Islet of Langerhans (tissue), 1 donor: ENCODE data around the gene SLC5A10.
"Not testable (repeated sequence)": the region's sequence is repeated elsewhere in the genome, so short reads cannot be mapped to it uniquely, and the experiment has no call there.

Experiments
- FAIRE-seq: peaks from one replicate; lab custom pipeline; 2011; peaks lifted over from hg19 to GRCh38; lab: Jason Lieb, UNC

Gene SLC5A10

DNA sequence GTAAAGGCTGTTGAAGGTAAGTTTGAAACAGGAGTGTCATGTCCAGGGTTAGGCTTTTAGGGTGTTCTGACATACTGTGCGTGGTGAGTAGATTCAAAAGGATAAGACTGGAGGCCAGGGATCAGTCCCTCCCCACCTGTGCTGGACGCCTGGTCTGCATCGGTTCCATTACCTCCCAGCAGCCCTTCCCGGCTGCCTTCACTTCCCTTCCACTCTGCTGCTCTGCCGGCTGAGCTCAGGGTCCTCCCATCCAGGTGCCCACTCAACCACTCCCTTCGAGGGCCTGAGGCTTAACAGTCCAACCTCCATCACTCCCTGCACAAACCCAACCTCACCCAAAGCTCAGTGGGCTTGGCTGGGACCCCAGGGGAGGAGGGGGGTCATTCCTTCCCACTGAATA lies 4.1 kb upstream of the SLC5A10 start:
- FAIRE-seq = no peak

DNA sequence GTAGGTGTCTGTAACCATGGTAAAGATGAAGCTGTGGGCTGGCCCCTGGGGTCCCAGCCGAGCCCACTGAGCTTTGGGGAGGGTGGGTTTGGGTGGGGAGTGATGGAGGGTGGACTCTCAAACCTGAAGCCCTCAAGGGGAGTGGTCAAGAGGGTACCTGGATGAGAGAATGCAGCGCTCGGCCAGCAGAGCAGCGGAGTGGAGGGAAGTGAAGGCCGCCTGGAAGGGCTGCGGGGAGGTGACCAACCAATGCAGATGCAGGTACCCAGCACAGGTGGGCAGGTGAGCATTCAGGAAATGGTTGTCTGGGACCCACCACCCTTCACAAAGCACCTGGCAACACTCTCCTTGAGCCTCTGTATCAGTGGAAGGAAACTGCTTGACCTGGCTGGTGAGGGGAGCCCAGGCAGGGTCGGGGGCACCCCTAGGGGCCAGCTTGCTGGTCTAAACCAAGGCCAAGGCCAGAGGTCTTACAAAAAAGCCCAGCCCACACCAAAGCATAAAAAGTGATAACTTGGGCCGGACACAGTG lies 3.4 kb upstream of the SLC5A10 start:
- no peak for FAIRE-seq

DNA sequence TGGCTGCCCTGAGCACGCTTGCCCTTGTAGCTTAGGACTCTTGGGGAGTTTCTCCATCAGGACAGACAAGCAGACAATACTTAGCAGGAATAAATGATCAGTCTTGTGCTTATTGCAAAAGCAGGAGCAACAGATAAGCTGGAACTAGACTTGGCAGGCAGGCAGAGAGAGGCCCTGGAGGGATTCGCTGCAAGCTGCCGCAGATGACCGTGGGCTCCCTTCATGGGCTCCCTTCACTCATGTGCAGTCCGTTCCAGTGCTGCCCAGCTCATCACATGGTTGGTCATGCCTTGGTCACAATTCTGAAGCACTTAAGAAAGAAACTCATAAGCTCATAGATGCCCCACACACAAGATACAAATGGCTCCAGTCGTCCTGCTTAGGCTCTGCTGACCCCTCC lies 2.4 kb upstream of the SLC5A10 start:
- FAIRE-seq = no peak

DNA sequence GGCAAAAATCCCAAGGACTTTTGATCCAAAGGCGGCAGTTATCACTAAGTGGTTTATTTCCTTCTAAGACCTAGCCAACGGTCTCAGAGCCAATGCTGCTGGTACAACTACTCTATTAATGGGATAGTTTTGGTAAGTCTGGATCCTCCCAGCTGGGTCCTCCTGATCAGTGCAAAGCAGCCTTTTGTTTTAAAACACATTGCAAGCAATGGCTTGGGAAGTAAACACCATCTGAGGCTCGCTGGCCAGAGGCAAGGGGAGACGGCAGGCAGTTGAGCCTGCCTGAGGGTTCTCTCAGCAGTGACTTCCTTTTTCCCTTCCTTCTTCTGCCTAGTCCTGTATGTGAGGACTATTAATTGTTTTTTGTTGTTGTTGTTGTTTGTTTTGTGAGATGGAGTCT lies 1.6 kb upstream of the SLC5A10 start:
- no peak for FAIRE-seq

DNA sequence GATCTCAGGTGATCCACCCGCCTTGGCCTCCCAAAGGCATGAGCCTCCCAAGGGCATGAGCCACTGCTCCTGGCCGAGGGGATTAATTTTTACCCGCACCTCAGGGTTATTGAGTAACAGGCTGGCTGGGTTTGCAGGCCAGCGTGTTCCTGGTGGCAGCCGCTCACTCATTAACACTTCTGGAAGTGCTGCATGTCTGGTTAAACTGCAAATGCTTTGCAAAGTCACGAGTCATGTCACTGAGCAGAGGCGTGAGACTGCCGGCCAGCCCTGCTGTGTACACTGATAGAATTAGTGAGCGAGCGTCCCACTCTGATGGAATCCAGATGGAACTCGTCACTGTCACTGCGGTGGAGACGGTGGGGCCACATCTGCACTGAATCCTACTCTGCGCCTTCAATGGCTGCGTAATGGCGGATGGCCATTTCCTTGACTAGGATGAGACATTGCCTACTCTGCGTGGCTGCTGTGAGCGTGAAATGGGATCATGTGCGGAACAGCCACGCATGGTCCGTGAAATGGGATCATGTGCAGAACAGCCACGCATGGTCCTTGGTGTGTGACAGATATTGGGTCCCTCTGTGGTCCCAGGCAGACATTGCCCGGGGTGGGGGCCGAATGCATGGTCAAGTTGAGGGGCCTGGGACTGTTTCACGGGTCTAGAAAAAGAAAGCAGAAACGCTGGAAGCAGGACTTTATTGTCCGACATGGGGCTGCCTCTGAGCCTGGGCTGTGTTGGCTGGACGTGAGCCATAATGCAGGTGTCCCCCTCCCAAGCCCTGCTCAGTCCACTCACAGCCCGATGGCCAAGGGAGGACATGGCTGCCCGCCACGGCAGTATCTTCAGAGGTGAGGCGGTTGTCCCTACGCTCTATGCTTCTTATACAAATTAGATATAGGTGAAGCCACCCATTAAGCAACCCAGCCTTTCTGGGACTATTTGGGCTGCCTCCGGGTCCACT lies 740 bp upstream of the SLC5A10 start:
- FAIRE-seq = no peak

DNA sequence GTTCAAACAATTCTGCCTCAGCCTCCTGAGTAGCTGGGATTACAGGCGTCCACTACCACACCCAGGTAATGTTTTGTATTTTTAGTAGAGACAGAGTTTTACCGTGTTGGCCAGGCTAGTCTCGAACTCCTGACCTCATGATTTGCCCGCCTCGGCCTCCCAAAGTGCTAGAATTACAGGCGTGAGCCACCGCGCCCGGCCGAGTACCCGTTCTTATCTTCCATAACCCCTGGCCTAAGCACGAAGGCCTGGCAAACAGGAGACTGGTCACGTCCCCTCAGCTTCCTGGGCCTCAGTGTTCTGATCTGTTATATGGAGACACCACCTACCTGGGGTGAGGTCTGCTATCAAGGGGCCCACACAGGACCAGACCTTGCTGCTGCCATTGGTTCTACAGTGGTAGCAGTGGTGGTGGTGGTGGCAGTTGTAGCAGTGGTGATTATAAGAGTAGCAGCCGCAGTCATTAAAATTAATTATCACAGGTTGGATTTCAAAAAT lies 1.3 kb downstream of the SLC5A10 start:
- FAIRE-seq = no peak

DNA sequence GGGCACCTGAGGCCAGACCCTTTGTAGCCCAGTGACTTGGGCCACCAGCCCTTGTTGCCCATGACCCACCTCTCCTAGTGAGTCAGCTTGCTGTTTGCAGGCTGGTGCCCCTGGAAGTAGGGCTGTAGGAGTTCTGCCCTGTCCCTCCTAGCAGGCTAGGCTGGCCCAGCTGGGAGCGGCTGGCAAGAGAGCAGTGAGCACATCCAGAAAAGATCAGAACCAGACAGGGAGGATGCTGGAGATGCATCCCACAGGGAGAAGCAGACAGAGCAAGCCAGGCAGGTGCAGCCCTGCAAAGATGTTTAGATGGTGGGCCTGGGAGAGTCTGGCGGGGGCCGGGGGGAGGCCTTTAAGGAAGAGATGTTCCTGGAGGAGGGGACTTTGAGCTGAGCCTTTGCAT lies 2.4 kb downstream of the SLC5A10 start:
- FAIRE-seq = no peak

DNA sequence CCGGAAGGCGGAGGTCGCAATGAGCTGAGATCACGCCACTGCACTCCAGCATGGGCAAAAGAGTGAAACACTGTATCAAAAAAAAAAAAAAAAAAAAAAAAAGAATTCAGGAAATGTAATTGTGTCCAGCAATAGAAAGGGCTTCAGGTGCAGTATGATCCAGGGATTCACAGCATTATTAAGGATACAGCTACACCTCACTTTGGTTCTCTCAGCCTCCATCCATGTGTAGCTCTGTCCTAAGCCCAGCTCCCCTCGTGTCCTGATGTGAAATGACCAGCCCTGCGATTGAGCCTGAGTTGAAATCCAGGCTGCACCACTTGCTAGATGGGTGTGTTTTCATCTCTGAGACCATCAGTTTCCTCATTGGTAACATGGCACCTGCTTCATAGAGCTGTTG lies 3.0 kb downstream of the SLC5A10 start:
- FAIRE-seq = no peak

DNA sequence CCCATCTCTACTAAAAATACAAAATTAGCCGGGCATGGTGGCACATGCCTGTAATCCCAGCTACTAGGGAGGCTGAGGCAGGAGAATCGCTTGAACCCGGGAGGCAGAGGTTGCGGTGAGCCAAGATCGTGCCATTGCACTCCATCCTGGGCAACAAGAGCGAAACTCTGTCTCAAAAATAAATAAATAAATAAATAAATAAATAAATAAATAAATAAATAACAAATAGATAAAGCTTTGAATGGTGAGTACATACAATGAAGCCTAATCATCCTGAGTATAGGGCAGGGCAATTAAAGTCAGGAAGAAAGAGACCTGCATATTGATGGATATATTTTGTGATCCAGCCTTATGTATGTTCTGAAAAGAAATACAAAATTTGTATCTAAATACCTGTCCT lies 4.1 kb downstream of the SLC5A10 start:
- not testable (repeated sequence) for FAIRE-seq

DNA sequence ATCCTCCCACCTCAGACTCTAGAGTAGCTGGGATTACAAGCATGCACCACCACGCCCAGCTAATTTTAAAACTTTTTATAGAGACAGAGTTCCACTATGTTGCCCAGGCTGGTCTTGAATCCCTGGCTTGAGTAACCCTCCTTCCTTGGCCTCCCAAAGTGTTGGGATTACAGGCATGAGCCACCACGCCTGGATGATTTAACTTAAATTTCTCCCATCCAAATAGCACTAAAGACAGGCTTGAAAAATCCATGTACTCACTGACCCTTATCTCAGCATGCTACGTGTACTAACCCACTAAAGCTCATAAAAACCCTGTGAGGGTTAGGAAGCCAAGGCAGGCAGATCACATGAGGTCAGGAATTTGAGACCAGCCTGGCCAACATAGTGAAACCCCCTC lies 4.6 kb downstream of the SLC5A10 start:
- no peak for FAIRE-seq

DNA sequence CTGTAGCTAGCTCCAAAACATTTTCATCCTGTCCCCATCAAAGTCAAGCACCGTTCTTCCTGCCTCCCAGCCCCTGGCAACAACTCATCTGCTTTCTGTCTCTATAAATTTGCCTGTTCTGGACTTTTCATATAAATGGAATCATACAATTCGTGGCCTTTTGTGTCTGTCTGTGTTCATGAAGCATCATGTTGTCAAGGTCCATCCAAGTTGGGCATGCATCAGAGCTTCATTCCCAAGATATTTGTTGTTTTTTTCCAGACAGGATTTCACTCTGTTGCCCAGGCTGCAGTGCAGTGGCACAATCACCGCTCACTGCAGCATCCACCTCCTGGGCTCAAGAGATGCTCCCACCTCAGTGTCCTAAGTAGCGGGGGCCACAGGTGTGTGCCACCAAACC lies 5.9 kb downstream of the SLC5A10 start:
- FAIRE-seq = no peak

DNA sequence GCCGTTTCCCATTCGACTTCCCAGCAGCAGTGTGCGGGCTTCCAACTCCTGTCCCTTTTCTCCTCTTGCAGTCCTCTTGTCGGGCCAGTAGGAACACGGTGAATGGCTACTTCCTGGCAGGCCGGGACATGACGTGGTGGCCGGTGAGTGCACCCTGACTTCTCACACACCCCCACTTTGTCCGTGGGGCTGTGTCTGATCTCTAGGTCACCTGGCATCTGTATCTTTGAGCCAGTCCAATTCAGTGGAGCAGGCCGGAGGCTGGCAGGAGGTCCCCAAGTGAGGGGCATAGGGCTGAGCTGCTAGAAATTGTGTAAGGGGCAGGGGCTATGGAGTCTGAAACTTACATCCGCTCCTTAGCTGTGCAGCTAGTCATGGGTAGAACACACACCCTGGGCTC lies 6.6 kb downstream of the SLC5A10 start:
- FAIRE-seq = no peak

DNA sequence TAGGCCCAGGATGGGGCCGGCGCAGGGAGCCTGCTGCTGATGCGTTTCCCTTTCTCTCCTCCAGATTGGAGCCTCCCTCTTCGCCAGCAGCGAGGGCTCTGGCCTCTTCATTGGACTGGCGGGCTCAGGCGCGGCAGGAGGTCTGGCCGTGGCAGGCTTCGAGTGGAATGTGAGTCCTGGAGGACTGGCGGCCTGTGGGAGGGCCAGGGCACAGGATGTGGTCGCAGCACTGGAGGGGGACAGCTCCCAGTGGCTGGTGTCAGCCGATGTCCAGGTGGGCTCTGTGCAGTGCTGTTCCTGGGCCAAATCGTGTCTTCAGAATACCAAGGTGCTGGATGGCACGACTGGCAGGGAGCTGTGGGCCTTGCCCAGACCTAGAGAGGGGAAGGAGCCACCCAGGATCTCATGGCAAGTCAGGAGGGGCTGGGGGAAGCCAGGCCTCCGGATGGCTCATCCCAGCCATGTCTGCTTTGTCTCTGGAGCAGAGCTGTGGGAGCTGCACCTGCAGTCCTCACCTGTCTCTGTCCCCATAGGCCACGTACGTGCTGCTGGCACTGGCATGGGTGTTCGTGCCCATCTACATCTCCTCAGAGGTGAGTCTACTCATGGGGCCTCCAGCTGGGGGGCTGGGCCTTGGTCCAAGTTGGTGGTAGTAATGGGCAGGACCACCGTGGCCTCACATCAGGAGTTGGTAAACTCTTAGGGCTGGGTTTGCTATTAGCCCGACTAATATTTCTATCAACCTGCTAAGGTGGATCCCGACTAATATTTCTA lies 7.3 kb downstream of the SLC5A10 start:
- FAIRE-seq = no peak

DNA sequence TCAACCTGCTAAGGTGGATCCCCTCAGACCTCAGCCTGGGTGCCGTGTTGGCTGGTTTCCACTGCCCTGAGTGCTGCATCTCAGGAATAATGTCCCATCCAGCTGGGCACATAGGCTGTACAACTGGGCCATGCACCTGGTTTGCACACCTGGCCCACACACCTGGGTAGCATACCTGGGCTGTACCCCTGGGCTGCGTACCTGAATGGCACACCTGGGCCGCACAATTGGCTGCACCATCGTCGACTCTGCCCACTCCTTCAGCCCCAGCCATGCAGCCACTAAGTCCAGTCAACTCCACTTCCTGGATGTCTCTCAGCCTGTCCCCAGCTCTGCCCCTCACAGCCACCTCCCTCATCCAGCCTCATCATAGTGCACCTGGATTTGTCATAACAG lies 7.9 kb downstream of the SLC5A10 start:
- FAIRE-seq = no peak

DNA sequence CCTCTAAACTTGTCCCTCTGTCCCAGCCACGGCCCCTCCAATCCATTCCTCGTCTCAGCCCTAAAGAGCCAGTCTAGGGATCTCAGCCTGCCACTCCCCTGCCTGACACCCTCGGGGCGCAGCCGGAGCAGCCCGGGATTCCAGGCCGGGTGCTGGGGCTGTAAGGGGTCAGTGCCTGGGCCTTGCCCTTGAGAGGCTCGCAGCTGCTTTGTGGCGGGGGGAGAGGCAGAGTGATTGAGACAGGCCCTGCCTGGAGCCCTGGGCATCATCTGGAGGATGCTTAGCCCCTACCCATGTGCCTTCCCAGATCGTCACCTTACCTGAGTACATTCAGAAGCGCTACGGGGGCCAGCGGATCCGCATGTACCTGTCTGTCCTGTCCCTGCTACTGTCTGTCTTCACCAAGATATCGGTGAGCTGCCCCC lies 8.3 kb downstream of the SLC5A10 start:
- no peak for FAIRE-seq

DNA sequence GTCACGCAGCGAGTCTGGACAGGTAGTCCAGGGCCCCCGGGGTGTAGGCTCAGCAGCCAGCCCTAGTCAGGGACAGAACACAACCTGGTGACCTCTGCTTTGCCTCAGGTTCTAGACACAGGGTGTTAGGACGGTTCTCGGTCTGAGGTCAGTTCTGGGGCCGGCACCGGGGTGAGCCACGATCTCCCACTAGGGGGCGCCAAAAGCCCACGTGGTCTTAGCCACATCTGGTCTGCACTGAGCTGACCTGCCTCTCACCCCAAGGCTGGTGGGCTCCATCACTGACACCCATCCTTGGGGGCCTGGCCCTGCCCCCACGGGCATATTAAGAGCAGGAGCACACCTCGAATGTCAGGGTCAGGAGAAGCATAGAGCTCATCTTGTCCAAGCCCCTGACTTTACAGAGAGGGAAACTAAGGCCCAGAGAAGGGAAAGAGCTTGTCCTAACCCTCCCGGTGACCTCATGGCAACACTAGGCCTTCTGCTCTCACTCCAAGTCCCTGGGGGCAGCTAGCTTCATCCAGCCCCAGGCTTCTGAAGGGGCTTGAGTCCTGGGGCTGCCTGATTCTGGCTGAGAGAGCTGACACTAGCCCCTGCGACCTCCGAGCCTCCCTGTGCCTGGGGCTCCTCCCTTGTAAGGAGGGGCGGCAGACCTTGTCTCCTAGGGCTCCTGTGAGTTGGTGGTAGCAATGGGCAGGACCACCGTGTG lies 9.0 kb downstream of the SLC5A10 start:
- no peak for FAIRE-seq

DNA sequence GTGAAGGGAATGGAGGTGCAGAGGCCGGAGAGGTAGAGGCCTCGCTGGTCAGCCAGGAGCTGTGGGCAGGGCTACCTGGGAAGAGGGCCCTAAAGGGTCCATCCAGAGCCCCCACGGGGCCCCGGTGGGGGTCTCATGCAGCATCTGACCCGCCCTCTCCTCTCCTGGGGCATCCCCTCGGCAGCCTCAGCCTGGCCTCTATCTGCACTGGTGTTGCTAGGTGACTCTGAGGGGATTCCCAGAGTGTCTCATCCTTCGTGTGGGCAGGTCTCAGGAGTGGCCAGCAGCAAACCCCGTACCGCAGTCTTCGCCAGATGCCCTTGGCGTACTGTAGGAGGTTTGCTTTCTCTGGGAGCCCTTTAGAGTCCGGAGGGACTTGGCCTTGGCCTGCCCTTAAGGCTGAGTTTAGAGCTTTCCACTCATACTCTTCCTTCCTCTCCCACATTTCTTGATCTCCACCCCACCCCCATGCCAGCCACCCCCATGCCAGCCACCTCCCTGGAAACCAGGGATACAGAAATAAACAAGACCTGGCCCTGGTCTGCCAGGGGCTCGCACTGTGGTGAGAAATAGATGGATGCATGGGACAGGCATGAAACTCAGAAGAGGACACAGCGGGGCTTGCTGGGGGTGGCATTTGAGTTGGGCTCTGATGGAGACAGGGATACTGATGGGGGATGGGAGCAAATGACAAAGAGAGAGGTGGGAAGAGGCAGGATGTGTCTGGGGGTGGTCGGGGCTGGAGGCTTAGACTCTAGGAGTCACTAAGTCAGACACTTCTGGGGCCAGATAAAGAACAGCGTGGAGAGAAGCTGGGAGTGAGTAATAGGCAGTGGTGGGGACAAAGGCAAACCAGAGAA lies 9.9 kb downstream of the SLC5A10 start:
- no peak for FAIRE-seq

DNA sequence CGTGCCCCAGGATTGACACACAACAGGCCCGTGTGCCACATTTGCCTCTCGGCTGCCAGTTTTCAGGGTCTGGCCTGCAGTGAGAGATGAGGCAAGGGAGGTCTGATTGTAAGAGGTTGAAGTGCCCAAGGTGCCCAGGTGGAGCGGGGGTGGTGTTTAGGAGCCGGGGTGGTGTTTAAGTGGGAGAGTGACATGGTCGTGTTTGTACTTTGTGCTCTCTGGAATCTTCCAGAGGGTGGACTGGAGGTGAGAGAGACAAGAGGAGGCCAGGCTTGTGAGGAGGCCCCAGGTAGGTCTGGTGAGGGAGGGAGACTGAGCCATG lies 10.5 kb downstream of the SLC5A10 start:
- no peak for FAIRE-seq

DNA sequence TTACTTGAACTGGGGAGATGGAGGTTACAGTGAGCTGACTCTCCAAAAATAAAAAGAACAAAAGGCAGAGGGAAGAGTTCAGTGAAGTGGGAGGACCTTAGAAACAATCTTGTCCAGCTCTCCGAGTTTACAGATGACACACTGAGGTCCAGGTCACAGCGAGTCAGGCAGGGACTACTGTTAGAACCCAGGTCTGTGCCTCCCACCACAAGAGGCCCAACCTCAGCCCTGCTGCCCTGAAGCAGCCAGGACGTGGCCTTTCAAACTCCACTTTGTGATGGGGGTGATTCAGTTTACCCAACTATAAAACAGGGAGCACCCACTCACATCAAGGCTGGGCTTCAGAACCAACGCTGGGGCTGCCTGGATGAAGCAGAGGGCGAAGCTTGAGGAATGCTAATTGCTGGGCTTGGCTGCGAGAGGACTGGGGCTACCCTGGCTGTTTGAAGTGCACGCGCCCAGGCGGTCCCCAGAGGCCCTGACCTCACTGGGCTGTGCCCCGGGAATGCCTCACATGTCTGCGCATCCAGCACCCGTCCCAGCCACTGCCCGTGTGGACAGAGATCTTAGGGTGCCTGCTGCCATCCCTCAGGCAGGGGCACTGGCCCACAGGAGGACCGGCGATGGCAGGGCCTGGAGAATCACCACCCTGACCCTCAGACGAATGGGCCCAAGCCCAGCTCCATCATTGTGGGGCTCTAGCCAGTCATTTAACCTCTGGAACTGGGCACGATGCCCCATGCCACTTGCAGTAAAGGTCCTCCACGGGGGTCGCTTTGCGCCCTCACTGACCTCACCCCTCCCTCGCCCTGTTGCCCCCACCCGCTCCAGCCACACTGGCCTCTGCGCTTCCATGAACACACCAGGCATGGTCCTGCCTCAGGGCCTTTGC lies 11.4 kb downstream of the SLC5A10 start:
- no peak for FAIRE-seq

DNA sequence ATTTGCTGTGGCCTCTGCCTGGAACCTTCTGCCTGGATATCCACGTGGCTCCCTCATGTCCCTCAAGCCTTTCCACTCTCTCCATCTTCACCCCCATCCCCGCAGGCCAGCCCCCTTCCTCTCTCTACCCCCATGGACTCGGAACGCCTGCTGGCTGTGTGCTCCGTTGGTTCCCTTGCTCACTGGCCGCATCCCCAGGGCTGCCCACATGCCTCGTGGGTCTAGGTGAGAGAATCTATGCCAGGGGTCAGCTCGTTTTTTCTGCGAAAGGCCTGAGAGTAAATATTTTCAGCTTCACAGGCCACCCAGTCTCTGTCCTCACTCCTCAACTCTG lies 12.0 kb downstream of the SLC5A10 start:
- FAIRE-seq = no peak

DNA sequence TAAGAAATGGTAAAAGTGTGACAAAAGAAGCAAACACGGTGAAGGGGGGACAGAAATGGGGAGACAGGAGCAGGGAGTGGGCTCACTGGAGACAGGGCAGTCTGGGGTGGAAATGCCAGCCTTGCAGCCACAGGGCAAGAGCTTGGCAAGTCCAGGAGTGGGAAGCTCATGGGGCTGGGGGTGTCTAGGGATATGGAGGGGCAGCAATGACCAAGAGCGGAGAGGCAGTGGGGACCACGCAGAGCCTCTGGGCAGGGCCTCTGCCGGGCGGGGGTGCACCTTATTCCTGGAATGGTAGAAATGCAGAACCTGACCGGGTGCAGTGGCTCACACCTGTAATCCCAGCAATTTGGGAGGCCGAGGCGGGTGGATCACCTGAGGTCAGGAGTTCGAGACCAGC lies 12.6 kb downstream of the SLC5A10 start:
- no peak for FAIRE-seq
